ENCODE results near the gene ADD1. TPM values are rescaled to one million over a fixed set of nuclear protein-coding genes. Genes with fewer than 3 reads are reported as not detected.
A peak's percentile ranks its signal among the peaks of the same experiment; 100 is the strongest.

The ADD1 gene
- polyA plus RNA-seq, 3 donors, result 76.1 to 122 (median 103) TPM

- Mint-ChIP-seq H3K27me3 (ENCODE audit: low read depth in 3 of 3) (peaks cover 0 to 2% (median 0%) of the 10 kb centered on the region in 3 donors), H3K27ac (peak overlapping the region; percentile 14 to 94 (median 76)), H3K4me3 (no peak overlapping the region), H3K9me3 (no peaks in the 10 kb centered on the region), H3K36me3 (peaks cover 41 to 72% of the 10 kb centered on the region in 2 donors), H3K4me1 (peaks cover 60% of the 10 kb centered on the region)
- peak overlapping the region; percentile 69 to 73 for H3K27ac ChIP-seq (ENCODE audit: low read depth in 1 of 2, low read length in 2 of 2)
- H2AFZ ChIP-seq (ENCODE audit: insufficient read depth, low read depth, low read length, poor library complexity, severe bottlenecking), result no peak overlapping the region
- WGBS (ENCODE audit: insufficient coverage), result 65% methylated on average over 2 of the region's 5 CpGs
- DNase-seq, result peak in 1 of 3 donors; percentile 7
- peaks cover 51 to 55% of the 10 kb centered on the region in 2 donors for H3K36me3 ChIP-seq (replicated peaks in 1 of 2; ENCODE audit: control insufficient read depth in 1 of 2, insufficient read depth in 2 of 2, low read length in 2 of 2)
- H3K27me3 ChIP-seq (ENCODE audit: control insufficient read depth in 2 of 2, insufficient read depth in 2 of 2, low read length in 2 of 2), result no peaks in the 10 kb centered on the region
- peaks cover 51 to 59% of the 10 kb centered on the region in 2 donors for H3K4me1 ChIP-seq (ENCODE audit: control insufficient read depth in 1 of 2, insufficient read depth in 2 of 2, low read length in 2 of 2)
- TF ChIP-seq CTCF (IDR thresholded peaks at IDR 0.05), result no peak
- H3K4me2 ChIP-seq (replicated peaks; ENCODE audit: extremely low read depth, low read length, poor library complexity, severe bottlenecking), result no peak overlapping the region
- H3K79me2 ChIP-seq (ENCODE audit: insufficient read depth, low read length), result peaks cover 5% of the 10 kb centered on the region
- no peak overlapping the region for H3K9ac ChIP-seq (ENCODE audit: insufficient read depth, low read length, poor library complexity, severe bottlenecking)
- intact Hi-C loops (cut with micrococcal nuclease), result loop anchor here (5.0 kb wide), 2 partner anchors 74 to 79 kb away; partner anchors contain the start of gene TNIP2 (in 1 of the 2)
- H3K9me3 ChIP-seq (replicated peaks in 1 of 2; ENCODE audit: control insufficient read depth in 1 of 2, insufficient read depth in 1 of 2, low read length in 2 of 2), result no peaks in the 10 kb centered on the region
- no peak overlapping the region for H3K4me3 ChIP-seq (replicated peaks in 1 of 3; ENCODE audit: low read depth in 2 of 3, low read length in 3 of 3)
- peaks cover 97% of the 10 kb centered on the region for H4K20me1 ChIP-seq (ENCODE audit: insufficient read depth, low read length)
Measured at GRCh38 chr4:2836391-2836859, 7.2 kb upstream of the ADD1 start.

GRCh38 chr4:2837110-2837903, 6.3 kb upstream of the ADD1 start:
- 80% methylated on average over 14 of the region's 20 CpGs for WGBS (ENCODE audit: insufficient coverage)
- no peak overlapping the region for H2AFZ ChIP-seq (ENCODE audit: insufficient read depth, low read depth, low read length, poor library complexity, severe bottlenecking)
- H3K27me3 ChIP-seq (ENCODE audit: control insufficient read depth in 2 of 2, insufficient read depth in 2 of 2, low read length in 2 of 2), result no peaks in the 10 kb centered on the region
- peaks cover 95% of the 10 kb centered on the region for H4K20me1 ChIP-seq (ENCODE audit: insufficient read depth, low read length)
- H3K36me3 Mint-ChIP-seq, result peaks cover 33 to 64% of the 10 kb centered on the region in 2 donors
- peaks cover 57 to 66% of the 10 kb centered on the region in 2 donors for H3K4me1 ChIP-seq (ENCODE audit: control insufficient read depth in 1 of 2, insufficient read depth in 2 of 2, low read length in 2 of 2)
- peaks cover 66% of the 10 kb centered on the region for H3K4me1 Mint-ChIP-seq
- DNase-seq, result no peak
- H3K4me3 ChIP-seq (replicated peaks in 1 of 3; ENCODE audit: low read depth in 2 of 3, low read length in 3 of 3), result peak overlapping the region in 1 of 3 experiments; percentile 48
- H3K4me3 Mint-ChIP-seq, result peak overlapping the region; percentile 43 to 55
- peak overlapping the region; percentile 76 to 94 (median 89) for H3K27ac Mint-ChIP-seq
- peaks cover 0 to 2% (median 0%) of the 10 kb centered on the region in 3 donors for H3K27me3 Mint-ChIP-seq (ENCODE audit: low read depth in 3 of 3)
- H3K9me3 ChIP-seq (replicated peaks in 1 of 2; ENCODE audit: control insufficient read depth in 1 of 2, insufficient read depth in 1 of 2, low read length in 2 of 2), result no peaks in the 10 kb centered on the region
- H3K9ac ChIP-seq (ENCODE audit: insufficient read depth, low read length, poor library complexity, severe bottlenecking), result peak overlapping the region; percentile 17
- TF ChIP-seq CTCF (IDR thresholded peaks at IDR 0.05), result no peak
- peaks cover 42 to 46% of the 10 kb centered on the region in 2 donors for H3K36me3 ChIP-seq (replicated peaks in 1 of 2; ENCODE audit: control insufficient read depth in 1 of 2, insufficient read depth in 2 of 2, low read length in 2 of 2)
- H3K27ac ChIP-seq (ENCODE audit: low read depth in 1 of 2, low read length in 2 of 2), result peak overlapping the region; percentile 69 to 73
- H3K9me3 Mint-ChIP-seq, result no peaks in the 10 kb centered on the region
- intact Hi-C loops (cut with micrococcal nuclease), result loop anchor here (5.0 kb wide), 2 partner anchors 75 to 80 kb away; partner anchors contain the start of gene TNIP2 (in 1 of the 2)
- peaks cover 5% of the 10 kb centered on the region for H3K79me2 ChIP-seq (ENCODE audit: insufficient read depth, low read length)
- peak overlapping the region; percentile 53 for H3K4me2 ChIP-seq (replicated peaks; ENCODE audit: extremely low read depth, low read length, poor library complexity, severe bottlenecking)
